ENCODE data around the gene TNFRSF8. TPM values are rescaled to one million over a fixed set of nuclear protein-coding genes. Genes with fewer than 3 reads are reported as not detected.

The TNFRSF8 gene
- total and polyA plus RNA-seq, 2 donors (not counting 1 experiment from before 2014, with no cell fraction given): 0.36 to 0.57 TPM

DNA sequence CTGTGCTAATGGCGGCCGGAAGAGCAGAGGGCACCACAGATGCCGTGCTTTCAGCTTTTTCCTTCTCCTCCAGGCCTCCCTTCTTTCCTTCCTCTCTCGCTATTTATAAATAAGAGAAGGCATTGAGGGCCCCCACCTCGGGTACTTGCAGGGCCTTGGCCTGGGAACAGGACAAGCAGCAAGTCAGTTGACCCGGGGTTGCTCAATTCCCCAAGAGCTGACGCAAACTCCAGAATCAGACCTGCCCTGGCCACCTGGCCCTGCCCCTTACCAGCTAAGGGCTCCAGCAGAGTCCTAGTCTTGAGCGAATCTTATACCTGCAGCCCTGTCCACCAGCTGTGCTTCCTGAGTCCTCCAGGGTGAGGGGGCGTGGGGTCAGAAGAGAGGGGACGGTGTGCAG lies 117.2 kb downstream of the TNFRSF8 start:
- DNase-seq (no peak), ATAC-seq (ENCODE audit: low read depth) (no peak)
- no peak overlapping the region for H3K27ac ChIP-seq (ENCODE audit: low read length in 2 of 2)
- no peaks in the 10 kb centered on the region for H3K9me3 ChIP-seq (ENCODE audit: control extremely low read depth in 1 of 3, control insufficient read depth in 2 of 3, insufficient read depth in 1 of 3, low read length in 2 of 3)
- TF ChIP-seq, protein P1, sequence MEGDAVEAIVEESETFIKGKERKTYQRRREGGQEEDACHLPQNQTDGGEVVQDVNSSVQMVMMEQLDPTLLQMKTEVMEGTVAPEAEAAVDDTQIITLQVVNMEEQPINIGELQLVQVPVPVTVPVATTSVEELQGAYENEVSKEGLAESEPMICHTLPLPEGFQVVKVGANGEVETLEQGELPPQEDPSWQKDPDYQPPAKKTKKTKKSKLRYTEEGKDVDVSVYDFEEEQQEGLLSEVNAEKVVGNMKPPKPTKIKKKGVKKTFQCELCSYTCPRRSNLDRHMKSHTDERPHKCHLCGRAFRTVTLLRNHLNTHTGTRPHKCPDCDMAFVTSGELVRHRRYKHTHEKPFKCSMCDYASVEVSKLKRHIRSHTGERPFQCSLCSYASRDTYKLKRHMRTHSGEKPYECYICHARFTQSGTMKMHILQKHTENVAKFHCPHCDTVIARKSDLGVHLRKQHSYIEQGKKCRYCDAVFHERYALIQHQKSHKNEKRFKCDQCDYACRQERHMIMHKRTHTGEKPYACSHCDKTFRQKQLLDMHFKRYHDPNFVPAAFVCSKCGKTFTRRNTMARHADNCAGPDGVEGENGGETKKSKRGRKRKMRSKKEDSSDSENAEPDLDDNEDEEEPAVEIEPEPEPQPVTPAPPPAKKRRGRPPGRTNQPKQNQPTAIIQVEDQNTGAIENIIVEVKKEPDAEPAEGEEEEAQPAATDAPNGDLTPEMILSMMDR (IDR thresholded peaks at IDR 0.05): no peak
- TF ChIP-seq EZH2 (IDR thresholded peaks at IDR 0.05; ENCODE audit: borderline replicate concordance, insufficient read depth, low read depth, low read length, poor library complexity, severe bottlenecking): no peak
- H3K36me3 ChIP-seq (replicated peaks in 1 of 2; ENCODE audit: control extremely low read depth in 1 of 2, control insufficient read depth in 1 of 2, extremely low read depth in 1 of 2, insufficient read depth in 2 of 2, low read length in 1 of 2): peaks cover 0 to 36% of the 10 kb centered on the region in 2 experiments
- peaks cover 73% of the 10 kb centered on the region for H3K4me1 Mint-ChIP-seq
- no peaks in the 10 kb centered on the region for H3K27me3 ChIP-seq (replicated peaks in 1 of 4; ENCODE audit: control extremely low read depth in 1 of 4, control insufficient read depth in 3 of 4, insufficient read depth in 4 of 4, low read length in 3 of 4)
- POLR2A ChIA-PET: interaction anchor here (1.0 to 1.2 kb wide), 2 partner anchors 32 to 46 kb away, joined by 3 to 4 read pairs; no protein-coding TSS in a partner anchor
- peaks cover 89% of the 10 kb centered on the region for H3K79me2 ChIP-seq (ENCODE audit: control insufficient read depth, insufficient read depth, low read length)
- peaks cover 84% of the 10 kb centered on the region for H4K20me1 ChIP-seq (ENCODE audit: control insufficient read depth, insufficient read depth, low read length, poor library complexity, severe bottlenecking)
- CTCF ChIA-PET: interaction anchor here (8.4 kb wide), 1 partner anchor 55 kb away, joined by 48 read pairs; no protein-coding TSS in a partner anchor
- no peaks in the 10 kb centered on the region for H3K9me3 Mint-ChIP-seq (ENCODE audit: insufficient read depth)
- H2AFZ ChIP-seq (ENCODE audit: insufficient read depth, low read depth, low read length, poor library complexity, severe bottlenecking): no peak overlapping the region
- no peak overlapping the region for H3K4me2 ChIP-seq (replicated peaks; ENCODE audit: low read depth, low read length, poor library complexity, severe bottlenecking)
- H3K4me3 ChIP-seq (ENCODE audit: control extremely low read depth in 1 of 5, extremely low read depth in 1 of 5, insufficient read depth in 1 of 5, low read depth in 2 of 5, low read length in 4 of 5): no peak overlapping the region
- peaks cover 42 to 80% of the 10 kb centered on the region in 2 donors for H3K4me1 ChIP-seq (ENCODE audit: control insufficient read depth in 2 of 2, insufficient read depth in 2 of 2, low read length in 2 of 2)
- H3K4me3 Mint-ChIP-seq: no peak overlapping the region
- no peaks in the 10 kb centered on the region for H3K27me3 Mint-ChIP-seq
- intact Hi-C loops (cut with micrococcal nuclease): loop anchor here (5.0 kb wide), 1 partner anchor 38 kb away; no protein-coding TSS in a partner anchor
- H3K9ac ChIP-seq (ENCODE audit: low read length): no peak overlapping the region
- 61% methylated on average over 10 of the region's 10 CpGs for WGBS (ENCODE audit: insufficient coverage)
- H3K27ac Mint-ChIP-seq: no peak overlapping the region

DNA sequence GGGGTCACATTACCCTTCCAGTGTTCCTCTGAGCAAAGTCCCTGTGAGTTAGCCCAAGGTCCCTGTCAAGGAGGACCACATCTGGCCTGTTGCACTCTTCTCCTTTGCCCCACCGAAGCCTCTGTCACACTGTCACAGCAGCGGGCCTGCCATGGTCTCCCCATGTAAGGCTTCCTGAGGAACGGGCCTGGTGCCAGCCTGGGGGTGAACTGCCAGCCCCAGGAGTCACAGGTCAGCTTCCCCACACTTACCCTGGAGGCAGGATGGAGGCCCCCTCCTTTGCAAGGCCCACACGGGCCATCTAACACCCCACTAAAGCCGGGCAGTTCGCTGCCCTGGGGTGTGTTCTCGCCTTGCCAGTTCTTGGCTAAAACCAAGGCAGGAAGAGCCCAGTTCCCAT lies 117.8 kb downstream of the TNFRSF8 start:
- WGBS (ENCODE audit: insufficient coverage): 86% methylated on average over 7 of the region's 7 CpGs
- TF ChIP-seq, protein P1 (IDR thresholded peaks at IDR 0.05): no peak
- no peak for TF ChIP-seq EZH2 (IDR thresholded peaks at IDR 0.05; ENCODE audit: borderline replicate concordance, insufficient read depth, low read depth, low read length, poor library complexity, severe bottlenecking)
- H3K36me3 ChIP-seq (replicated peaks in 1 of 2; ENCODE audit: control extremely low read depth in 1 of 2, control insufficient read depth in 1 of 2, extremely low read depth in 1 of 2, insufficient read depth in 2 of 2, low read length in 1 of 2): peaks cover 0 to 34% of the 10 kb centered on the region in 2 experiments
- no peaks in the 10 kb centered on the region for H3K27me3 ChIP-seq (replicated peaks in 1 of 4; ENCODE audit: control extremely low read depth in 1 of 4, control insufficient read depth in 3 of 4, insufficient read depth in 4 of 4, low read length in 3 of 4)
- no peak for DNase-seq
- H3K9me3 ChIP-seq (ENCODE audit: control extremely low read depth in 1 of 3, control insufficient read depth in 2 of 3, insufficient read depth in 1 of 3, low read length in 2 of 3): no peaks in the 10 kb centered on the region
- no peak for ATAC-seq (ENCODE audit: low read depth)
- H3K4me2 ChIP-seq (replicated peaks; ENCODE audit: low read depth, low read length, poor library complexity, severe bottlenecking): no peak overlapping the region
- H3K4me3 ChIP-seq (ENCODE audit: control extremely low read depth in 1 of 5, extremely low read depth in 1 of 5, insufficient read depth in 1 of 5, low read depth in 2 of 5, low read length in 4 of 5): no peak overlapping the region
- H3K9ac ChIP-seq (ENCODE audit: low read length): no peak overlapping the region
- H2AFZ ChIP-seq (ENCODE audit: insufficient read depth, low read depth, low read length, poor library complexity, severe bottlenecking): no peak overlapping the region
- H3K27me3 Mint-ChIP-seq: no peaks in the 10 kb centered on the region
- no peaks in the 10 kb centered on the region for H3K9me3 Mint-ChIP-seq (ENCODE audit: insufficient read depth)
- no peak overlapping the region for H3K4me3 Mint-ChIP-seq
- peaks cover 71% of the 10 kb centered on the region for H3K4me1 Mint-ChIP-seq
- ChIA-PET CTCF (interaction anchor here (8.4 kb wide), 1 partner anchor 56 kb away, joined by 48 read pairs; no protein-coding TSS in a partner anchor), POLR2A (no interaction called here)
- H3K27ac ChIP-seq (ENCODE audit: low read length in 2 of 2): no peak overlapping the region
- H4K20me1 ChIP-seq (ENCODE audit: control insufficient read depth, insufficient read depth, low read length, poor library complexity, severe bottlenecking): peaks cover 84% of the 10 kb centered on the region
- H3K79me2 ChIP-seq (ENCODE audit: control insufficient read depth, insufficient read depth, low read length): peaks cover 89% of the 10 kb centered on the region
- H3K27ac Mint-ChIP-seq: no peak overlapping the region
- H3K4me1 ChIP-seq (ENCODE audit: control insufficient read depth in 2 of 2, insufficient read depth in 2 of 2, low read length in 2 of 2): peaks cover 42 to 81% of the 10 kb centered on the region in 2 donors
- intact Hi-C loops (cut with micrococcal nuclease): loop anchor here (5.0 kb wide), 1 partner anchor 39 kb away; no protein-coding TSS in a partner anchor
